Activated T-cell treated with anti-CD3 and anti-CD28 coated beads for 4 hours (primary cell): ENCODE data around the gene P4HA2.
"Not testable (repeated sequence)": the region's sequence is repeated elsewhere in the genome, so short reads cannot be mapped to it uniquely, and the experiment has no call there.

Experiments
- DNase-seq: peaks from one replicate; pipeline ENCODE4 v3.0.0-alpha.2; 2020

P4HA2 gene

DNA sequence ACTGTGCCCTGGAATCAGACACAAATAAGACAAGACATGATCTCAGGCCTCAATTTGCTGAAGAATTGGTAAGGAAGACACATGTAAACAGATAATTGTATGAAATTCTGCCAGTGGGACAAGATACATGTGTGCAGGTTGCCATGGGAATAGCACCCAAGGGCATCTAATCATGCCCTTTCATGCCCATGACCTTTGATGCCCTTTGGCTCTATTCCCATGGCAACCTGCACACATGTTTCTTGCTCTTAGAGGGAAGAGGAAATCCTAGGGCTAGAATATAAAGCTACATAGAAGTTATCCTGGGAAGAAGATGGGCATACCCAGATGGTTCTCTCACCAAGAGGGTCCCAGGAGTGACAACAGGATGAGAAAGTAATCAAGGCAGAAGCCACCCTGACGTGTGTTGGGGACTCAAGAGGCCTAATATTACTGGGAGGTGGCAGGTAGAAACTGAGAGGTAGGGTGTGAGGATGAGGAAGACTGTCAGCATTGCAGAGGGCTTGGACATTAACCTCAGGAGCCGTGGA, 34.4 kb downstream of the P4HA2 start:
- DNase-seq, result no peak

- DNase-seq, result no peak
These were observed 37.4 kb downstream of the P4HA2 start for GRCh38 chr5:132190161-132190817.

DNA sequence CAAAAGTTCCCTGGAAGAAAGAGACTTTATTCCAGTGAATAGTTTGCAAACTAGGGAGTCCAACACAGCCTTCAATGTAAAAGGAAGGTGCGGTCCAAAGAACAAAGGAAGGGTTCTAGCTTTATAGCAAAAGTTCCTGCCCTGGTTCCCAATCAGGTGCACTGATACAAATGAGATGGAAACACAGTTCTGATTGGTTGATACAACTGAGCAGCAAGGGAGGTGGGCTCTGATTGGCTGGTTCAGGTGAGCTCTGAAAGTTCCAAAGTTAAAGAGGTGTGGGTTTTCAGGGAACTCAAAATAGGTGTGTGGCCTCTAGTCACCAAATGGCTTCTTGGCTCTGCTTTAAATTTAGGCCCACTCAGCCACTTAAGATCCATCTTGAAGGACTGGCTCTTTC, 43.1 kb downstream of the P4HA2 start:
- DNase-seq, result no peak

GRCh38 chr5:132183723-132184122, 43.9 kb downstream of the P4HA2 start:
- DNase-seq, result no peak

- DNase-seq, result no peak
These were observed 45.2 kb downstream of the P4HA2 start for GRCh38 chr5:132182359-132183040.

DNA sequence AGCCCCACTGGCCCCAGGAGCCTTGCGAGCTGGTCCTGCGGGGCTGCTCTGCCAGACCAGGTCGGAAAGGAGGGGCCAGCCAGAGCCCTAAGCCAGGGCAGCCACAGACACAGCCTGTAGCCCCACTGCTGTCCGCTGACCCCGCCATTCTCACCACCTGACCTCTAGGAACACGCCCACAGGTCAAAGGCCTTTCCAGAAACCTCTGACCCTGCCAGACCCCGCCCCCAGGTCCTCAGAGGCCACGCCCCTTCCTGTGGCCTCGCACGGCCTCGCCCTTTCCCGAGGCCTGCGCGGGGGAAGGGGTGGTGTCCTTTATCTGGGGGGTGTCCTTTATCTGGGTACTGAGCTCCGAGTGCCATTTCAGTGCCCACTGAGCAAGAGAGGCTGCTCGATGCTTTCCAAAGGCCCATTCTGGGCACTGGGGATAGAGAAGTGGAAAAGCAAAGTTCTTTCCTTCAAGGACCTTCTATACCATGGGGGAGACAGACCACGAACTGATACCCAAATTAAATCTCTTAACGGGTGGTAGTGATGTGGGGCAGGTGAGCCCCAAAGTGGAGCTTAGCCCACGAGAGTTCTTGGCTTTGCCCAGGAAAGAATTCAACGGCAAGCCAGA, 46.5 kb downstream of the P4HA2 start:
- no peak for DNase-seq

DNA sequence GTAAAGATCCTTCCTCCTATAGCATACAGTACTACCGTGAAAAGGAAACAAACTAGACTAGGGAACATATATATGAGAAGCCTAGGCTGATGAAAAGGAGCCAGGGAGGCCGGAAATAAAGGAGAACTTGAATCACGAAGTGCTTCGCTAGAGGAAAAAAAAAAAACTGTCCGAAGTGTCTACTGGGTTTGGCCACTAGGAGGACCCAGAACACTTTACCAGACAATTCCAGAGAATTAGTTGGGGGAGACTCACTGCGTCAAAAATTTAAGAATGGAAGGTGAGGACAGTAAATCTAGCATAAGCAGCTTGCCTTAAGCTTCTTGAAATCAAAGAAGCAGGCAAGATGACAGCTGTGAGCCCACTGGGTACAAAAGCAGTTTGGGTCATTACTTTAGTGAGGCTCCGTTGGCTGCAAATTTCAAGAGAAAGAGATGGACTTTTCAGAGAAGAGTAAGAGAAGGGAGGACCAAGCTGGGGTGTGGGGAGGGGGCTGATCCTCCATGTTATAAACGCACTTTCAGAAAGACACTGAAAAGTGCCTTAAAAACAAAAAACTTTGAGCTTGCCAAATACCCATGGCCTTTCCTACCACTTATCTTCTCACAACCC, 47.4 kb downstream of the P4HA2 start:
- DNase-seq, result no peak

DNA sequence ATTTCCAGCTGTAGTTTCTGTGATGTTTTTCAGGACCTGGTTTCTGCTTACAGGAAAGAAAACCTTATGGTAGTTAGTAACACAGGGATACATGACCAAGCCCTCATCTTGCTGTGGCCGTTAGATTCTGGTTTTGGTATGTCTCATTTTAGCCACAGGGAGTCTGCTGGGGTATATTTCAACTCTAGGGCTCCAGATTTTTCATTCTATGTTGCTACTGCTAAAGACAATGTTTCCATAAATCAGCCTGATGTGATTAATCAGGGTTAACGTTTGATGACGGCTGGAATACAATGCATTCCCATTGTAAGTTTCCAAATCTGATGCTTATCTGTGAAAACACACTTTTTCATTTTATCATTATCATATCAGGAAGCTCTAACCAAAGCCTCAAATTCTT, 48.2 kb downstream of the P4HA2 start:
- DNase-seq, result no peak

DNA sequence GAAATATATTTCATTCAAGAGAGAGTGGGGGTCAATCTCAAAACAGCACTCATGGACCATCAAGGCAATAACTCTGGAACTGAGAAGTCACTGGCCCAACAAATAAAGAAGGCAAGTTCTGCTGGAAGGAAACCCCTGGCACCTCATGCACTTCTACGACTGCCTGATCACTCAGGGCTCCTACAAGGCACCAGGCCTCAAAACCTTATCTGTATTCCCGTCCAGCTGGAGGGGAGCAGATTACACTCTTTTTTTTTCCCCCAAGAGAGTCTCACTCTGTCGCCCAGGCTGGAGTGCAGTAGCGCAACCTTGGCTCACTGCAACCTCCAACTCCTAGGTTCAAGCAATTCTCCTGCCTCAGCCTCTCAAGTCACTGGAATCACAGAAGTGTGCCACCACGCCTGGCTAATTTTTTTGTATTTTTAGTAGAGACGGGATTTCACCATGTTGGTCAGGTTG, 49.9 kb downstream of the P4HA2 start:
- DNase-seq, result no peak

DNA sequence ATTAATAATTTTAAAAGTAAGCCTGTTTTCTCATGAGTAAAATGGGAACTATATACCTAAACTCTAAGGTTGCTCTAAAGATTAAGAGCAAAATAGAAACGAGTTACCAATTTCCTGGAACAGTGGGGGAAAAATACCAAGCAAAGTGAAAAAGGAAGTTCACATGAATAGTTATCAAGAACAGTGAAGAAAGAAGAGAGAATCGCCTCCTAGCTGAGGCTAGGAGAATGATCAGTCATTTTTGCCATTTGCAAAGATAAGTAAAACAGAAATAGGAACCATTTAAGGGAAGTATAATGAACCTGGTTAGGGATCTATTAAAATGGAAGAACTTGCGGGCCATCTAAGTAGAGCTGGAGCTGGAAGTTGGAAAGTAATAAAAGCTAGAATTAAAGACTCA, 50.7 kb downstream of the P4HA2 start:
- DNase-seq, result no peak

GRCh38 chr5:132176521-132176945, 51.1 kb downstream of the P4HA2 start:
- no peak for DNase-seq

DNA sequence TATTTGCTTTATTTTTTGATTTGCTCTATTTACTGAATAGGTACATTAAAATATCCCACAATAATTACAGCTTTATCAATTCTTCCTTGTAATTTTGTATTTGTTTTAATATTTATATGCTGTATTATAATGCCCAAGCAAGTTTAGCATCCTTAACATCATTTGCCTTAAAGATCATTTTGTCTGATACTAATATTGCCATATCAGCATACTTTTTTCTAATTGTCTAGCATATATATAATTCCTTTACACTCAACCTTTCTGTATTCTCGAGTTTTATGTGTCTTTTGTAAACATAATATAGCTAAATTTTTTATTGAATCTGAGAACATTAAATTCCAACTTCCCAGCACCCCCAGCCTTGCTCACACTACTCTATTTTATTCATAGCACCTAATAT, 64.7 kb downstream of the P4HA2 start:
- DNase-seq, result no peak

GRCh38 chr5:132161574-132162326, 65.9 kb downstream of the P4HA2 start:
- not testable (repeated sequence) for DNase-seq

- no peak for DNase-seq
These were observed 71.2 kb downstream of the P4HA2 start for GRCh38 chr5:132156413-132156812.

DNA sequence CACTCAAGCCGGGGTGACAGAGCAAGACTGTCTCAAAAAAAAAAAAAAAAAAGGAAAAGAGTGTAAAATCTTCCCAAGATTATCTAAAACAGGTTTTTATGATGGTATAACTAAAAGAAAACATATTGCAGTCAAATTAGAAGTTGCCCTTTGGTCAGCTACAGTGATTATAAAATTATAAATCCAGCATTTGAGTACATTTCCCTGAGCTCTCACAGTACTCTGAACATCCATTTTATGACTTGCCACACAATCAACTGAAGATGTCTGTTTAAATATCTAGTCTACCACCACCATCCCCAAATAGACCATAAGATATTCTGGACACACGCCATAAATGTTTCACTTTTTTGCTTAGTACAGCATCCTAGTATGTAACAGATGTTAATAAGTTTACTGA, 77.1 kb downstream of the P4HA2 start:
- DNase-seq, result no peak

DNA sequence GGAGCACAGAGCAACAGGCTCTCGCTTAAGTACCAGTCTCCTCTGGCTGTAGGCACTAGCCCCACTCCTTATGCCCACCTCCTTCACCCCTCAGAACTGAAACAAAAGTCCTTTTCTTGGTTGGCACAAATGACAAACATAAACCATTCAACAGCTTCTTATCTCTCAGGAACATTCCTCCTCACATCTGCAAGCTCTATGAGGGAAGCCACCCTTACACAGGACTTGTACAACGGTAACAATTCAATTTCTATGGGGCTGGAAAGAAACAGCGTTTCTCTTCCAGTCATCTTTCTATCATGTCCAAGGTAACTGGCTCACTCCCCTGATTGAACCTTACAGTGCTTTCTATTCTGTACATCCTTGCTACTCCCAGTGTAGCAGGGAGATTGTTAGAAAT, 80.0 kb downstream of the P4HA2 start:
- DNase-seq, result no peak

DNA sequence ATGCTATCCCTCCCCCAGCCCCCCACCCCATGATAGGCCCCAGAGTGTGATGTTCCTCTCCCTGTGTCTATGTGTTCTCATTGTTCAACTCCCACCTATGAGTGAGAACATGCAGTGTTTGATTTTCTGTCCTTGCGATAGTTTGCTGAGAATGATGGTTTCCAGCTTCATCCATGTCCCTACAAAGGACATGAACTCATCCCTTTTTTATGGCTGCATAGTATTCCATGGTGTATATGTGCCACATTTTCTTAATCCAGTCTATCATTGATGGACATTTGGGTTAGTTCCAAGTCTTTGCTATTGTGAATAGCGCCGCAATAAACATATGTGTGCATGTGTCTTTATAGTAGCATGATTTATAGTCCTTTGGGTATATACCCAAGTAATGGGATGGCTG, 82.3 kb downstream of the P4HA2 start:
- DNase-seq, result not testable (repeated sequence)

DNA sequence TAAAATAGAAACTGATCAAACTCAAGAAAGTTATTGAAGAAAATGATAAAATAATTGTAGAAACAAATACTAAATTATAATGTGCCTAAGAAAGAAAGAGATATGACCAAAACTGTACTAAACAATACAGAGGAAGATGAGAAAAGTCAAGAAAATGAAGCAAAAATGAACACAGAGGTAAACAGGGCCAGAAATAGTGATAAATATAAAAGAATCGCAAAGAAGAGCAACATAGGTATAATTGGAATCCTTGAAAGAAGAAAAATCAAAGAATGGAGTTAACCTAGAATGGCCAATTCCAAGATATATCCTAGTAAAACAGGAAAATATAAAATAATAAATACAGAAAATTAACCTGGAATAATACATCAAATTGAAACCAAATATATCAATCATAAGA, 84.5 kb downstream of the P4HA2 start:
- DNase-seq, result no peak

- no peak for DNase-seq
These were observed 85.2 kb downstream of the P4HA2 start for GRCh38 chr5:132142459-132142858.
